Trophoblast cell (in vitro differentiated cells and primary cell): Measurements from ENCODE around the gene CPTP.

Source experiments
- DNase-seq, 2 donors: peaks; one replicate each; pipeline ENCODE4 v3.0.0-alpha.2; 2016
- H2AFZ ChIP-seq: 2 replicates; pipeline ENCODE4 v1.6.1; 2013; ENCODE audit warnings: low read length, moderate library complexity, mild to moderate bottlenecking; ENCODE audit not compliant: insufficient read depth, poor library complexity
- H2AK5ac ChIP-seq: 2 replicates; pipeline ENCODE4 v1.6.1; 2013; ENCODE audit warnings: mild to moderate bottlenecking, low read length
- H2BK120ac ChIP-seq: 2 replicates; pipeline ENCODE4 v1.6.1; 2013; ENCODE audit warnings: low read length, mild to moderate bottlenecking, moderate library complexity; ENCODE audit not compliant: insufficient read depth, poor library complexity
- H2BK12ac ChIP-seq: 2 replicates; pipeline ENCODE4 v1.6.1; 2013; ENCODE audit warnings: mild to moderate bottlenecking, low read length, moderate library complexity
- H2BK5ac ChIP-seq: 2 replicates; pipeline ENCODE4 v1.6.1; 2013; ENCODE audit warnings: low read length, low read depth, moderate library complexity, mild to moderate bottlenecking; ENCODE audit not compliant: poor library complexity
- H3K14ac ChIP-seq: 2 replicates; pipeline ENCODE4 v1.6.1; 2013; ENCODE audit warnings: mild to moderate bottlenecking, low read length
- H3K18ac ChIP-seq: 2 replicates; pipeline ENCODE4 v1.6.1; 2013; ENCODE audit warnings: mild to moderate bottlenecking, low read length
- H3K23ac ChIP-seq: 2 replicates; pipeline ENCODE4 v1.6.1; 2013; ENCODE audit warnings: low read length
- H3K27ac ChIP-seq: 2 replicates; pipeline ENCODE4 v1.5.1; 2013; ENCODE audit warnings: low read depth, mild to moderate bottlenecking, inconsistent platforms, low read length, moderate library complexity
- H3K27me3 ChIP-seq: 2 replicates; pipeline ENCODE4 v1.6.1; 2013; ENCODE audit warnings: inconsistent platforms, mild to moderate bottlenecking, low read length, moderate library complexity; ENCODE audit not compliant: insufficient read depth
- H3K36me3 ChIP-seq, 2 experiments: 1 replicate in 1 of 2; 2 replicates in 1 of 2; pipeline ENCODE4 v1.6.1; 2013; ENCODE audit warnings: low read length in 2 of 2, mild to moderate bottlenecking in 2 of 2, moderate library complexity in 1 of 2; ENCODE audit not compliant: insufficient read depth in 2 of 2, control insufficient read depth in 1 of 2
- H3K4ac ChIP-seq: 2 replicates; pipeline ENCODE4 v1.6.1; 2013; ENCODE audit warnings: low read depth, mild to moderate bottlenecking, low read length, moderate library complexity
- H3K4me1 ChIP-seq, 2 experiments: 1 replicate in 1 of 2; 2 replicates in 1 of 2; pipeline ENCODE4 v1.6.1; 2013; ENCODE audit warnings: low read length in 2 of 2, mild to moderate bottlenecking in 2 of 2, moderate library complexity in 1 of 2; ENCODE audit not compliant: insufficient read depth in 2 of 2, control insufficient read depth in 1 of 2
- H3K4me2 ChIP-seq: 2 replicates; pipeline ENCODE4 v1.6.1; 2013; ENCODE audit warnings: inconsistent platforms, mild to moderate bottlenecking, low read length, moderate library complexity
- H3K4me3 ChIP-seq: 2 replicates; pipeline ENCODE4 v1.5.1; 2013; ENCODE audit warnings: mild to moderate bottlenecking, low read depth, low read length, inconsistent platforms
- H3K79me1 ChIP-seq: one replicate; pipeline ENCODE4 v1.6.1; 2013; ENCODE audit warnings: low read length
- H3K79me2 ChIP-seq: 2 replicates; pipeline ENCODE4 v1.6.1; 2013; ENCODE audit warnings: low read length, mild to moderate bottlenecking; ENCODE audit not compliant: control insufficient read depth, insufficient read depth, poor library complexity
- H3K9ac ChIP-seq: 2 replicates; pipeline ENCODE4 v1.6.1; 2013; ENCODE audit warnings: mild to moderate bottlenecking, low read length
- H3K9me3 ChIP-seq: 2 replicates; pipeline ENCODE4 v1.6.1; 2013; ENCODE audit warnings: low read depth, mild to moderate bottlenecking, control low read depth, inconsistent platforms, low read length; ENCODE audit not compliant: insufficient read depth
- H4K12ac ChIP-seq: 2 replicates; pipeline ENCODE4 v1.6.1; 2013; ENCODE audit warnings: low read depth, mild to moderate bottlenecking, low read length, moderate library complexity
- H4K8ac ChIP-seq: 2 replicates; pipeline ENCODE4 v1.6.1; 2013; ENCODE audit warnings: low read depth, mild to moderate bottlenecking, low read length, moderate library complexity
- H4K91ac ChIP-seq: one replicate; pipeline ENCODE4 v1.6.1; 2013; ENCODE audit warnings: low read depth, mild to moderate bottlenecking, low read length, moderate library complexity
- WGBS: extraction: QIAGEN DNeasy Blood & Tissue Kit; methylation state at CpG from one replicate; pipeline ENCODE4 v1.1.7; 2013; ENCODE audit warnings: missing lambda C conversion rate; ENCODE audit not compliant: insufficient read length, insufficient coverage; ENCODE audit errors: extremely low coverage; 5-methylcytosine and 5-hydroxymethylcytosine counted together

Gene CPTP

DNA sequence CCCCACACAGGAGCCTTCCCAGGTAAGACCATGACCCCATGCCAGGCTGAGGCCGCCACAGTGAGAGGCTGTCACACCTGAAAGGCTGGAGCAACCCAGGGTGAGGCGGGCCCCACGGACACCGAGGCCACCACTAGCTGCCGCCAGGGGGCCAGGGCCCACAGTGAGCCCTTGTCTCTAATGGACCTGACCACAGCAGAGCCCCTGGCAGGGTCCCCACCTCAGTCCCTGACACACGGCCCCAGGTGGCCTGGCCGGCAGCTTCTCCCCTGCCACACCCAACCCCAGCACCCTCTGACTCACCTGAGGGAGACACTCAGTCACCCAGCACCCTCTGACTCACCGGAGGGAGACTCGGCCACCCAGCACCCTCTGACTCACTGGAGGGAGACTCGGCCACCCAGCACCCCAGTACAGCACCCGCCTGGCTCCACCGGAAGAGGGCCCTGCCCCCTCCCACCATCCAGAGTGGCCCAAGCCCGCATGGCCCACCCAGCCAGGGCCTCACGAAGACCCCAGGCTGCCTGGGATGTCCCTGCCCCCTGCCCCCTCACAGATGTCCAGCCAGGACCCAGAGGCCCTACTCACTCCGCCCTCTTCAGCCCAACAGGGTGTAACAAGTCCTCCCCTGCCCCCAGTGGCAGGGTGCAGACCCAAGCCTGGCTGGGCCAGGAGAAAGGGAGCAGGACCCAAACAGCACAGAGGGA, 20.2 kb downstream of the CPTP start:
- H3K4ac ChIP-seq: peak overlapping the region; percentile 26
- peaks cover 10% of the 10 kb centered on the region for H3K9me3 ChIP-seq
- no peak overlapping the region for H2BK12ac ChIP-seq
- no peak overlapping the region for H2AFZ ChIP-seq
- no peak overlapping the region for H3K4me3 ChIP-seq
- H3K4me1 ChIP-seq: peaks cover 14 to 31% of the 10 kb centered on the region in 2 experiments
- no CpG with 5 or more reads among the region's 15 CpGs for WGBS
- no peaks in the 10 kb centered on the region for H3K27me3 ChIP-seq
- H3K18ac ChIP-seq: peak overlapping the region; percentile 12
- no peak overlapping the region for H2BK120ac ChIP-seq
- DNase-seq: peak; percentile 90 to 92
- no peak overlapping the region for H3K9ac ChIP-seq
- H3K23ac ChIP-seq: no peak overlapping the region
- H4K12ac ChIP-seq: no peak overlapping the region
- peaks cover 28% of the 10 kb centered on the region for H3K79me2 ChIP-seq
- no peak overlapping the region for H3K27ac ChIP-seq
- H2AK5ac ChIP-seq: no peak overlapping the region
- no peak overlapping the region for H4K8ac ChIP-seq
- no peak overlapping the region for H2BK5ac ChIP-seq
- H3K4me2 ChIP-seq: no peak overlapping the region
- H3K14ac ChIP-seq: no peak overlapping the region
- peaks cover 12% of the 10 kb centered on the region for H3K79me1 ChIP-seq
- H3K36me3 ChIP-seq: peaks cover 24 to 27% of the 10 kb centered on the region in 2 experiments
- no peak overlapping the region for H4K91ac ChIP-seq

DNA sequence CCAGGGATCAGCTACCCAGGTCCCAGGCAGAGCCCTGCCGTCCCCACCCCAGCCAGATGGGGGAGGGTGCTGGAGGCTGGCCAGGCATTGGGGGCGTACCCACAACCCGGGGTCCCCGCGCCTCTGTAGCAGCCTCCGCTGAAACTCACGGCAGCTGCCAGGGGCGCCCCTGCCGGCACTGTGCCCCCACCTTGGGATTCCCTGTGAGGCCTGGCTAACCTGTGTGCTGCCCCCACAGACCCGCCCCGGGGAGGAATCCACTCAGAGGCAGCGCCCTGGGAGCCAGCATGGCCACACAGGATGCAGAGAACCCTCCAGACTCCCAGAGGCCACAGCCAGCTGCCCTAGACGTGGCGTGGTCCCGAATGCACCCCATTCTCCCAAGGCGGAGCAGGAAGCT, 20.8 kb downstream of the CPTP start:
- Histone ChIP-seq H3K4ac (peak overlapping the region; percentile 20), H3K36me3 (peaks cover 18 to 22% of the 10 kb centered on the region in 2 experiments), H2BK5ac (no peak overlapping the region), H2BK12ac (no peak overlapping the region), H2AFZ (no peak overlapping the region), H4K91ac (no peak overlapping the region), H2BK120ac (no peak overlapping the region), H3K4me3 (no peak overlapping the region), H4K8ac (no peak overlapping the region), H3K14ac (no peak overlapping the region), H3K4me2 (no peak overlapping the region), H3K79me2 (peaks cover 28% of the 10 kb centered on the region), H2AK5ac (no peak overlapping the region), H3K27ac (no peak overlapping the region), H3K27me3 (no peaks in the 10 kb centered on the region), H3K23ac (no peak overlapping the region), H3K18ac (peak overlapping the region; percentile 12), H4K12ac (no peak overlapping the region), H3K9ac (no peak overlapping the region), H3K9me3 (peaks cover 10% of the 10 kb centered on the region), H3K79me1 (peaks cover 12% of the 10 kb centered on the region), H3K4me1 (peaks cover 14 to 31% of the 10 kb centered on the region in 2 experiments)
- no CpG with 5 or more reads among the region's 16 CpGs for WGBS
- DNase-seq: peak in 1 of 2 donors; percentile 54

DNA sequence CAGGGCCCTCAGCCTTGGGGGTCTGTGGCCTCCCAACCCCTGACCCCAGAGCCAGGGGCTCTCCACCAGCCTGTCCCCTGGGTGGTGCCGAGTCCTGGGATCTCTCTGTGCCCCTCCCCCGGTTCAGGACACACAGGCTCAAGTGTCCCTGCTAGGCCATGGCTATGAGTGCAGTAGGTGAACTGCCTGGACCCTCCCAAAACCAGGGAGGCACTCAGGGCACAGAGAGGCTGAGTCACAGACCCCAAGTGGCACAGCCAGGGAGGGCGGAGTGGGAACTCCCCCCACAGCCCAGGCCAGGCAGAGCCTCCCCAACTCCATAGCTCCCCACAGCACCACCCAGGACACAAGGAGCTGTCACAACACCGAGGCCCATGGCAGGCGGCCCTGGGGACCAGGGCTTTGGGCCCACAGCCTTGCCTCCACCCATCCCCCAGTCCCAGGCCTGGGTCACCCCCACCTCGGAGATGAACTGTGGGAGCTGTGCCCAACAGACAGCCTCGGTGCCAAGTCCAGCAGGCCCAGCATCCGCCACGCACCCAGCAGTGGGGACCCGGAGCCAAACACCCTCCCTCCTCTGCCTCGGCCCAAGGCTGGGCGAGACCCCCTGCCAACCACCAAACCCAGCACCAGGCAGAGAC, 21.4 kb downstream of the CPTP start:
- H3K9ac ChIP-seq: no peak overlapping the region
- H3K18ac ChIP-seq: no peak overlapping the region
- H2BK120ac ChIP-seq: no peak overlapping the region
- no peak overlapping the region for H2BK12ac ChIP-seq
- H3K27ac ChIP-seq: no peak overlapping the region
- no peak overlapping the region for H2BK5ac ChIP-seq
- peaks cover 12% of the 10 kb centered on the region for H3K79me1 ChIP-seq
- H4K91ac ChIP-seq: no peak overlapping the region
- no CpG with 5 or more reads among the region's 12 CpGs for WGBS
- H2AFZ ChIP-seq: no peak overlapping the region
- H3K36me3 ChIP-seq: peaks cover 15 to 16% of the 10 kb centered on the region in 2 experiments
- H2AK5ac ChIP-seq: no peak overlapping the region
- H3K27me3 ChIP-seq: no peaks in the 10 kb centered on the region
- peaks cover 5% of the 10 kb centered on the region for H3K9me3 ChIP-seq
- H4K8ac ChIP-seq: no peak overlapping the region
- peaks cover 14 to 31% of the 10 kb centered on the region in 2 experiments for H3K4me1 ChIP-seq
- H3K4me2 ChIP-seq: no peak overlapping the region
- H4K12ac ChIP-seq: no peak overlapping the region
- H3K23ac ChIP-seq: no peak overlapping the region
- peaks cover 28% of the 10 kb centered on the region for H3K79me2 ChIP-seq
- no peak overlapping the region for H3K14ac ChIP-seq
- H3K4ac ChIP-seq: peak overlapping the region; percentile 57
- no peak for DNase-seq
- H3K4me3 ChIP-seq: no peak overlapping the region

DNA sequence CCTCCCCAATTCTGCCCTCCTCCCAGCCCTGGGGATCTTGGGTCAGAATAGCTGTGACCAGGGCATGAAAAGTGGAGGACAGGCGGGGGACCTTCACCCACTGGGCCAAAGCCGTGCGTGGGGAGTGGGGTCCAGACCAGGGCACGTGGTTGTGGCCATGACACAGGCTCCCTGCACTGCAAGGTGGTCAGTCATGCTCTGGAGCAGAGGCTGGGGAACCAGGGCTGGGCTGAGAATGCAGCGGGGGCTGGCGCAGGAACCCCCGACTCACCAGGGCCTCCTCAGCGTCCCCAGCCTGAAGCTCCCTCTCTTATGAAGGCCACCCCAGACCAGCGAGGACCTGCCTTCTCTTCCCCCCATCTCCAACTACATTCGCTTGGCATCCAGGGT, 21.9 kb downstream of the CPTP start:
- H4K12ac ChIP-seq: no peak overlapping the region
- H3K23ac ChIP-seq: no peak overlapping the region
- H3K79me2 ChIP-seq: peaks cover 28% of the 10 kb centered on the region
- no peaks in the 10 kb centered on the region for H3K27me3 ChIP-seq
- H3K4me1 ChIP-seq: peaks cover 14 to 34% of the 10 kb centered on the region in 2 experiments
- H3K79me1 ChIP-seq: peaks cover 14% of the 10 kb centered on the region
- H3K18ac ChIP-seq: peak overlapping the region; percentile 46
- no peak overlapping the region for H2BK12ac ChIP-seq
- peak overlapping the region; percentile 57 for H3K4ac ChIP-seq
- no CpG with 5 or more reads among the region's 10 CpGs for WGBS
- H3K27ac ChIP-seq: no peak overlapping the region
- no peak overlapping the region for H2BK5ac ChIP-seq
- H2AFZ ChIP-seq: no peak overlapping the region
- H4K8ac ChIP-seq: no peak overlapping the region
- no peak overlapping the region for H2BK120ac ChIP-seq
- H3K14ac ChIP-seq: no peak overlapping the region
- H3K9me3 ChIP-seq: no peaks in the 10 kb centered on the region
- no peak overlapping the region for H3K9ac ChIP-seq
- H3K4me3 ChIP-seq: no peak overlapping the region
- H3K4me2 ChIP-seq: no peak overlapping the region
- no peak for DNase-seq
- H4K91ac ChIP-seq: no peak overlapping the region
- peaks cover 10 to 11% of the 10 kb centered on the region in 2 experiments for H3K36me3 ChIP-seq
- H2AK5ac ChIP-seq: no peak overlapping the region
